Measurements from ENCODE around the gene SYF2. TPM values are rescaled to one million over a fixed set of nuclear protein-coding genes. Genes with fewer than 3 reads are reported as not detected.

SYF2 gene
- total RNA-seq, 1 donor: 39.4 TPM

GRCh38 chr1:25247829-25248754 is 15.8 kb upstream of the SYF2 start:
- peak; percentile 69 for DNase-seq (ENCODE audit: insufficient read length, low spot score, missing footprints)
- Histone ChIP-seq H3K27ac (ENCODE audit: low read depth, low read length) (peak overlapping the region; percentile 68), H3K27me3 (ENCODE audit: insufficient read depth, low read length) (no peaks in the 10 kb centered on the region), H3K4me2 (ENCODE audit: insufficient read depth, low read length) (peak overlapping the region; percentile 87), H3K4me1 (ENCODE audit: insufficient read depth, low read length) (peaks cover 21% of the 10 kb centered on the region), H2AFZ (ENCODE audit: low read length) (peak overlapping the region; percentile 87), H3K9me3 (ENCODE audit: low read depth, low read length) (no peaks in the 10 kb centered on the region), H4K20me1 (ENCODE audit: insufficient read depth, low read length) (peaks cover 38% of the 10 kb centered on the region), H3K79me2 (ENCODE audit: insufficient read depth, low read length) (peaks cover 40% of the 10 kb centered on the region), H3K4me3 (ENCODE audit: insufficient read depth, low read length) (peak overlapping the region; percentile 100), H3K36me3 (ENCODE audit: insufficient read depth, low read length) (peaks cover 28% of the 10 kb centered on the region)
- no peak for TF ChIP-seq CTCF (IDR thresholded peaks at IDR 0.05; ENCODE audit: extremely low read depth, low read depth, low read length)

GRCh38 chr1:25247024-25247828 is 14.9 kb upstream of the SYF2 start, which contains the start of gene RSRP1:
Gene RSRP1, minus strand, starts transcription at chr1:25247454. Its CDS starts 491 bp downstream, at chr1:25246963.
- peak within 1 kb of the TSS; percentile 89 for H2AFZ ChIP-seq (ENCODE audit: low read length)
- DNase-seq (ENCODE audit: insufficient read length, low spot score, missing footprints): peak; percentile 99
- no peaks in the 10 kb centered on the region for H3K27me3 ChIP-seq (ENCODE audit: insufficient read depth, low read length)
- TF ChIP-seq CTCF (IDR thresholded peaks at IDR 0.05; ENCODE audit: extremely low read depth, low read depth, low read length): no peak
- peaks cover 38% of the 10 kb centered on the region for H4K20me1 ChIP-seq (ENCODE audit: insufficient read depth, low read length)
- peaks cover 25% of the 10 kb centered on the region for H3K4me1 ChIP-seq (ENCODE audit: insufficient read depth, low read length)
- H3K27ac ChIP-seq (ENCODE audit: low read depth, low read length): peak within 1 kb of the TSS; percentile 99
- H3K36me3 ChIP-seq (ENCODE audit: insufficient read depth, low read length): peaks cover 37% of the 10 kb centered on the region
- peaks cover 46% of the 10 kb centered on the region for H3K79me2 ChIP-seq (ENCODE audit: insufficient read depth, low read length)
- peak within 1 kb of the TSS; percentile 100 for H3K4me3 ChIP-seq (ENCODE audit: insufficient read depth, low read length)
- H3K9me3 ChIP-seq (ENCODE audit: low read depth, low read length): no peaks in the 10 kb centered on the region
- H3K4me2 ChIP-seq (ENCODE audit: insufficient read depth, low read length): peak within 1 kb of the TSS; percentile 87

- Histone ChIP-seq H3K4me3 (ENCODE audit: insufficient read depth, low read length) (peak overlapping the region; percentile 100), H3K4me2 (ENCODE audit: insufficient read depth, low read length) (peak overlapping the region; percentile 87), H3K27ac (ENCODE audit: low read depth, low read length) (peak overlapping the region; percentile 99), H3K27me3 (ENCODE audit: insufficient read depth, low read length) (no peaks in the 10 kb centered on the region), H3K79me2 (ENCODE audit: insufficient read depth, low read length) (peaks cover 46% of the 10 kb centered on the region), H3K4me1 (ENCODE audit: insufficient read depth, low read length) (peaks cover 25% of the 10 kb centered on the region), H4K20me1 (ENCODE audit: insufficient read depth, low read length) (peaks cover 38% of the 10 kb centered on the region), H2AFZ (ENCODE audit: low read length) (no peak overlapping the region), H3K36me3 (ENCODE audit: insufficient read depth, low read length) (peaks cover 42% of the 10 kb centered on the region), H3K9me3 (ENCODE audit: low read depth, low read length) (no peaks in the 10 kb centered on the region)
- no peak for DNase-seq (ENCODE audit: insufficient read length, low spot score, missing footprints)
- TF ChIP-seq CTCF (IDR thresholded peaks at IDR 0.05; ENCODE audit: extremely low read depth, low read depth, low read length): no peak
Observed at GRCh38 chr1:25246600-25247023, 14.3 kb upstream of the SYF2 start.

Data from osteoblast (primary cell).